Neural crest cell (in vitro differentiated cells): Measurements from ENCODE around the gene ESCO1. TPM values are rescaled to one million over a fixed set of nuclear protein-coding genes. Genes with fewer than 3 reads are reported as not detected.

Experiments
- DNase-seq: peaks from one replicate; pipeline ENCODE4 v3.0.0; 2021; ENCODE audit warnings: low read depth, mixed read lengths, low spot score
- H3K27ac Mint-ChIP-seq: one replicate; pipeline ENCODE4 v1.8.0; 2021; ENCODE audit warnings: mild to moderate bottlenecking, mixed read lengths; ENCODE audit not compliant: unreplicated experiment
- H3K27me3 Mint-ChIP-seq: 2 replicates; pipeline ENCODE4 v1.8.0; 2021; ENCODE audit warnings: low read depth, mild to moderate bottlenecking, mixed read lengths
- H3K36me3 Mint-ChIP-seq: 2 replicates; pipeline ENCODE4 v1.8.0; 2021; ENCODE audit warnings: low read depth, mild to moderate bottlenecking, mixed read lengths
- H3K4me1 Mint-ChIP-seq: 2 replicates; pipeline ENCODE4 v1.8.0; 2021; ENCODE audit warnings: mixed read lengths
- H3K4me3 Mint-ChIP-seq: one replicate; pipeline ENCODE4 v1.8.0; 2021; ENCODE audit warnings: mild to moderate bottlenecking, mixed read lengths
- H3K9me3 Mint-ChIP-seq: 2 replicates; pipeline ENCODE4 v1.8.0; 2021; ENCODE audit warnings: mixed read lengths
- CTCF ChIP-seq: fragments of 200-600 bp; sonication (generic); conservative IDR thresholded peaks from 2 replicates; pipeline ENCODE4 v1.5.0; 2021; ENCODE audit warnings: antibody characterized with exemption, mild to moderate bottlenecking
- total RNA-seq: library from RNA; stranded (reverse); gene quantifications from 2 replicates; pipeline ENCODE4 v1.2.1, GENCODE V29; 2021

ESCO1 gene
- total RNA-seq, 1 donor from 2014 or later: 15.7 TPM

GRCh38 chr18:21483051-21483450 is 117.5 kb downstream of the ESCO1 start:
- peaks cover 24% of the 10 kb centered on the region for H3K4me1 Mint-ChIP-seq
- no peak overlapping the region for H3K4me3 Mint-ChIP-seq
- H3K9me3 Mint-ChIP-seq: no peaks in the 10 kb centered on the region
- H3K36me3 Mint-ChIP-seq: peaks cover 12% of the 10 kb centered on the region
- no peak for TF ChIP-seq CTCF
- no peaks in the 10 kb centered on the region for H3K27me3 Mint-ChIP-seq
- no peak overlapping the region for H3K27ac Mint-ChIP-seq
- DNase-seq: no peak

- no peak overlapping the region for H3K27ac Mint-ChIP-seq
Measured at GRCh38 chr18:21481739-21482138, 118.8 kb downstream of the ESCO1 start.

GRCh38 chr18:21479721-21480120 is 120.8 kb downstream of the ESCO1 start:
- no peaks in the 10 kb centered on the region for H3K27me3 Mint-ChIP-seq

More at GRCh38 chr18:21481739-21482138, 118.8 kb downstream of the ESCO1 start:
- H3K27me3 Mint-ChIP-seq: no peaks in the 10 kb centered on the region
- TF ChIP-seq CTCF: no peak
- no peaks in the 10 kb centered on the region for H3K9me3 Mint-ChIP-seq
- no peak for DNase-seq
- peaks cover 24% of the 10 kb centered on the region for H3K4me1 Mint-ChIP-seq
- H3K36me3 Mint-ChIP-seq: peaks cover 14% of the 10 kb centered on the region
- H3K4me3 Mint-ChIP-seq: no peak overlapping the region

More at GRCh38 chr18:21479721-21480120, 120.8 kb downstream of the ESCO1 start:
- DNase-seq: no peak
- peaks cover 1% of the 10 kb centered on the region for H3K9me3 Mint-ChIP-seq
- peaks cover 13% of the 10 kb centered on the region for H3K4me1 Mint-ChIP-seq
- H3K4me3 Mint-ChIP-seq: no peak overlapping the region
- TF ChIP-seq CTCF: no peak
- H3K27ac Mint-ChIP-seq: no peak overlapping the region
- peaks cover 18% of the 10 kb centered on the region for H3K36me3 Mint-ChIP-seq

Other genes starting within 250 kb of the ESCO1 start
- gene SNRPD1, start 11.6 kb upstream of the ESCO1 start, total RNA-seq: 156 and 167 TPM in 2 replicates
- gene ABHD3, start 104.1 kb upstream of the ESCO1 start, total RNA-seq: 21.1 and 24.7 TPM in 2 replicates
- 90.9 and 93.5 TPM in 2 replicates for gene MIB1, start 140.1 kb upstream of the ESCO1 start, total RNA-seq